ENCODE results near the gene RBM24.
"Not testable (repeated sequence)": the region's sequence is repeated elsewhere in the genome, so short reads cannot be mapped to it uniquely, and the experiment has no call there.

- not testable (repeated sequence) for TF ChIP-seq CTCF, POLR2A, POLR2AphosphoS5 (IDR thresholded peaks at IDR 0.05)
Observed at GRCh38 chr6:17313238-17313637, 32.1 kb downstream of the RBM24 start.

Measured in suprapubic skin (tissue), 4 donors.